DMS 273 (cell line): ENCODE data around the gene GYPB.
"Not testable (repeated sequence)": the region's sequence is repeated elsewhere in the genome, so short reads cannot be mapped to it uniquely, and the experiment has no call there.

ENCODE experiments used
- DNase-seq: peaks from one replicate; lab custom pipeline; 2025; ENCODE audit not compliant: unreplicated experiment; lab: John Stamatoyannopoulos, UW

The GYPB gene

DNA sequence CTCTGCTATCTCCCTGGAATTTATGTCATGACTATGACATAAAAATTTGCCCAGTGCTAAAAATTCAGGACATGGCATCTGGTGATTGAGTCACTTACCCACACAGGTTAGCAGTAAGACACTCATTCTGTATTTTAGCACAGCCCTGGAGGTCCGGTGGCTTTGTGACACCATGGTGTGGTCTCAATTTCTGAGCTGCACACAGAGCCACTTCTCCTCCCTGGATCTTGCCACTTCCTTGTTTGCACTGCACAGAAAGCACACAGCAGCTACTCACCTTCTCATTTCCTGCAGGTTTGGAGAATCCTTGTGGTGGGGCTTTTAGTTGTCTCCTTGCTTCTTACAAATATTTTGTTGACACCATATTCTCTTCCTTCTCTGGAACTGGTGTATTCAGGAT lies 69.0 kb downstream of the GYPB start:
- DNase-seq, result not testable (repeated sequence)

DNA sequence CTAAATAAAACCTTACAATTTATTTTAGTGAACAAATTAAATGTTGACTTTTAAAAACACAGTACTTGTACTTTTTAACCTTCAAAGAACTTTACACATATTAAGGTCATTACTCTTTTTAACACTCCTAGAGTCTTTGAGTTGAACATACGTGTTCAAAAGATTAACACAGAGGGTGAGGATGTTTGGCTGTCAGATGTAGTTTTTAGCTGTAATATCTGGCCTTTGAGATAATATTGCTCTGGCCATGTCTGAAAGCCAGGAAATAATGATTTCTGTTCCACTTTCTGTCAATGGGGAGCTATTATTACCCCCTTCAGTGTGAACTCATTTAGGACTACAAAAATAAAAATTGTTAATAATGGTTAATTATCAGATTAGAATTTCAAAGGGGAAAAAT lies 71.7 kb downstream of the GYPB start:
- DNase-seq, result not testable (repeated sequence)
